KG1 (cell line): ENCODE measurements around the gene IGSF21.

Source experiments
- DNase-seq: peaks from one replicate; lab custom pipeline; 2025; lab: John Stamatoyannopoulos, UW

Gene IGSF21

DNA sequence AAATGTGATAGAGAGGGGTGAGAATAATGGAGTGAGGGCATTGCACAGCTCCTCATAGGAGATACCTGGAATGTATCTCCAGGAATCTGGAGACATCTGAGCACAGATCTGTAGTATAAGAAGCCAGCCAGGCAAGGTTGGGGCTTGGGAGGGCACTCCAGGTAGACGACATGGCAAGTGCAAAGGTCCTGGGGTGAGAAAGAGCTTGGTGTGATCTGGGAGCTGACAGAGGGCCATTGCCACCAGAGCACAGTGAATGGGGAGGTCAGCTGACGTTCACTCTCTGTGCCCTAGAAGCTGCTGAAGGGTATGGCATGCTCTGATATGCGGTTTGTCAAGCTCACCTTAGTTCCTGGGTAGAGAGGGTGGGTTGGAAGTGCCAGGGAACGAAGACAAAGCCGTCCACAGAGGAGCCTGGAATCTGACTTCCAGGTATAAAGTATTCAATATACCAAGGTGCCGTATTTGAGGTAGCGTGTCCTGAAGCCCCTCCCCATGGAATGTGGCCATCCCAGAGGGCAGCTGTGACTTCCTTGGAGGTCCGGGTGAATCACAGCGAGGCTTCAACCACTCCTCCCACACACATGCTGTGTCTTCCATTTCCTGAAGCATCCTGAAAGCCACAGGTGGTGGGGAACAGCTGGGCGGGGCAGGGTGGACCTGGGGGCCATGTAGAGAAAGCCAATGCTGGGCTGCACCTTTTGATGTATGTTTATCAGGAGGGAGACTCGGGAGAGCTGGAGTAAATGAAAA lies 190.5 kb downstream of the IGSF21 start:
- no peak for DNase-seq

- no peak for DNase-seq
Measured at GRCh38 chr1:18299441-18300338, 192.1 kb downstream of the IGSF21 start.

GRCh38 chr1:18300376-18300775 lies 192.8 kb downstream of the IGSF21 start:
- DNase-seq: no peak

GRCh38 chr1:18302788-18303413 lies 195.3 kb downstream of the IGSF21 start:
- DNase-seq: no peak

GRCh38 chr1:18304151-18304869 lies 196.7 kb downstream of the IGSF21 start:
- DNase-seq: no peak

GRCh38 chr1:18305182-18305795 lies 197.7 kb downstream of the IGSF21 start:
- no peak for DNase-seq

- DNase-seq: no peak
Measured at GRCh38 chr1:18307329-18307898, 199.8 kb downstream of the IGSF21 start.

GRCh38 chr1:18309552-18310155 lies 202.1 kb downstream of the IGSF21 start:
- DNase-seq: no peak

DNA sequence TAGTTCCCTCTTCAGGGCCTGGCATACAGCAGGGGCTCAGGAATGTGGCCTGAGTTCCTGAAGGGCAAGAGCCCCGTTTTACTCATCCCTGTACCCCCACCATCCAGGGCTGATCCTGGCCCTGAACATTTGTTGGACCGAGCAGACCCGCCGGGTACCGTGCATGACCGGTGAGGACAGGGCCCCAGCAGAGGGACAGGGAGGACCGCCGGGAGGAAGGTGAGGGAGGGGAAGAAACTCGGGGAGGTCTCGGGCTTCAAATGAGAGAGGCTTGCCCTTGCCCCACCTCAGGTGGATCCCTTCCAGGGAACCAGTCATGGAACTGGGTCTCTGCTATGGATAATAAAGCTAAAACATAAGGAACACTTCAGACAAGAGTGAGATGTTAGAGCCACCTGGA lies 205.4 kb downstream of the IGSF21 start:
- no peak for DNase-seq

DNA sequence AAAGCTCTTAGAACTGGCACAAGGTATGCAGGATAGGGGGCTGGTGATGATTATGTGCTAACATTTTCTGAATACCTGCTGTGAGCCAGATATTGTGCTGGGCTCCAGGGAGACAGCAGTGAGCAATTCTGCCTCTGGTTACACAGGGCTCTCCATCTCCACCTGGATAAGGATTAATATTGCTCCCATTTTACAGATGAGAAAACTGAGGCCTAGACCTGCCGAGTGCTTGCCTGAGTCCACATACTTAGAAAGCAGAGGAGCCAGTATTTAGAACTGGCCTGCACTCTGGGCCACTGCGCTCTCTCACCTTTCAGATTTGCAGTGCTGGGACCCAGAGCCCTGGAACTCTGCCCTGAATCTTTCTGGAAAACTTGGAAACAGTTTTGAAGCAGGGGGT lies 205.9 kb downstream of the IGSF21 start:
- DNase-seq: no peak

- DNase-seq: no peak
Measured at GRCh38 chr1:18314399-18314798, 206.8 kb downstream of the IGSF21 start.

DNA sequence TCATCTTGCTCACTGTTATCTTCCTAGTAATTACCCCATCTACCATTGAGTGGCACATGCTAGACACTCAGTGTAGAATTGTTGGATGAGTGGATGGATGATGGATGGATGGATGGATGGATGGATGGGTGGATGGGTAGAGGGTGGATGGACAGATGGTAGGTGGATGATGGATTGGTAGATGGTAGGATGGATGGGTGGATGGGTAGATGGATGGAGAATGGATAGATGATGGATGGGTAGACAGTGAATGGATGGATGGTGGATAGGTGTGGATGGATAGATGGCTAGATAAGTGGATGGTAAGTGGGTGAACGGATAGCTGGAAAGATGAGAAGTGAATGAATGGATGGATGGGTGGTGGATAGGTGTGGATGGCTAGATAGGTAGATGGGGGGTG lies 207.9 kb downstream of the IGSF21 start:
- no peak for DNase-seq

DNA sequence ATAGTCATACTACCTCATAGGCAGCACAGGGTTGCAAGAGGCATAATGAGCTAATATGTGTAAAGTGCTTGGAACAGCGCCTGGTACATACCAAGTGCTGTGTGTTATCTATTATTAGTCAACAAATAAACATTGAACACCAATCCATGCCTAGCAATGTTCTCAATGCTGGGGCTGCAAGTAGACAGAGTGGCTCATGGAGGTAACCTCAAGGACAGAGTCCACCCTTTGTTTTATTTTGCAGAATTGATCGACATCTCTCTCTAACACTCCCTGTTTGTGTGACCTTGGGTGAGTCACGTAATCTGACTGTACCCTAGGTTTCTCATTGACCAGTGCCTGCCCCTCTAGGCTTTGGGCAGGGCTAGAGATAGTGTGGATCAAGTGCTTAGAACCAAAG lies 209.2 kb downstream of the IGSF21 start:
- no peak for DNase-seq

DNA sequence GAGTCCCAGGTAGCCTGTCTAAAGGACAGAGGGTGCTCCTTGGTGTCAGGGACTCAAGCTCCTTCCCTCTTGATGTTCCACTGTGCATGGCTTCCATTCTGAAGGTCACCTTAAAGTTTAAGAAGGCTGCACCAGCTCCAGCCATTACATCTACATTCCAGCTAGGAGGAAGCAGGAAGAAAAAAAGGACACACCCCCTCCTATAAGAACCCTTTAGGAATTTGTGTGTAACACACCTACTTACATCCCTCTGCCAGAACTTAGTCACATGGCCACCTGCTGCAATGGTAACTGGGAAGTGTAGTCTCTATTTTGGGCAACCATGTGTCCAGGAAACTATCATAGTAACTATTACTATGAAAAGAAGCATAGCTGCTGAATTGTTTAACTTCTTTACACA lies 211.5 kb downstream of the IGSF21 start:
- no peak for DNase-seq

DNA sequence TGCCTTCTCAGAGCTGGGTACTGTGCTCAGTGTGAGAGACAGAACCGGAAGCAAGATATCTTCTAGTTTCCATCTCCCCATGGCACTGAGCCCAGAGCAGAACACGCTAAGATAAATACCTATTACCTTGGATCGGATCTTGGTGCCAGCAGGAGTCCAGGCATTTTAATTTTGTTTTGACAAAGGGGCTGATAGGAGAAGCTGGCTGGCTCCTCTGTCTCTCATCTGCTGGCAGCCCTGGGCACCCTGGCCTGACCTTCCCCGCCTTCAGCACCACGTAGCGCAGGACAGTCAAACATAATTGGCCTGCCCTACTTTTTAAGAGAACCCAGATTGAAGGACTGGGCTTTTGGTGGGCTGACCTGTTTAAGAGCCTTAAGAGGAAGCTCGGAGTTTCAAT lies 212.5 kb downstream of the IGSF21 start:
- no peak for DNase-seq

GRCh38 chr1:18322368-18323032 lies 214.9 kb downstream of the IGSF21 start:
- DNase-seq: no peak

GRCh38 chr1:18323259-18323658 lies 215.7 kb downstream of the IGSF21 start:
- DNase-seq: no peak

- DNase-seq: no peak
Measured at GRCh38 chr1:18324246-18324645, 216.6 kb downstream of the IGSF21 start.

DNA sequence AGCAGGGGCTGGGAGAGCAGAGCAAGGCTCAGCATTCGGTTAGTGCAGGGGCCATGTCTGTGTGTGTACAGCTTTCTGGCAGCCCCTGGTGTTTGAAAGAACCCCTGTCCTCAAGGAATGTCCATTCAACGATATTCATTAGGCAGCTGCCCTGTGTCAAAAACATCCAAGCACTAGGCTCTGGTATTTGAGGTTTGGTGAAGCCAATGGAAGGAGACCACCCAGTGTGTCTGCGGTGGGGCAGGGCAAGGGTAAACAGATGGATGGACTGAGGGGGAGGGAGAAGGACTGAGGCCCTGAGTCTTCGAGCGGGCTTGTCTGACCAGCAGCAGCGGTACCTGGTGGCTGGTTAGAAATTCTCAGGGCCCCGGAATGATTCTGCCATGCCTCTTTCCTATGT lies 217.5 kb downstream of the IGSF21 start:
- no peak for DNase-seq

DNA sequence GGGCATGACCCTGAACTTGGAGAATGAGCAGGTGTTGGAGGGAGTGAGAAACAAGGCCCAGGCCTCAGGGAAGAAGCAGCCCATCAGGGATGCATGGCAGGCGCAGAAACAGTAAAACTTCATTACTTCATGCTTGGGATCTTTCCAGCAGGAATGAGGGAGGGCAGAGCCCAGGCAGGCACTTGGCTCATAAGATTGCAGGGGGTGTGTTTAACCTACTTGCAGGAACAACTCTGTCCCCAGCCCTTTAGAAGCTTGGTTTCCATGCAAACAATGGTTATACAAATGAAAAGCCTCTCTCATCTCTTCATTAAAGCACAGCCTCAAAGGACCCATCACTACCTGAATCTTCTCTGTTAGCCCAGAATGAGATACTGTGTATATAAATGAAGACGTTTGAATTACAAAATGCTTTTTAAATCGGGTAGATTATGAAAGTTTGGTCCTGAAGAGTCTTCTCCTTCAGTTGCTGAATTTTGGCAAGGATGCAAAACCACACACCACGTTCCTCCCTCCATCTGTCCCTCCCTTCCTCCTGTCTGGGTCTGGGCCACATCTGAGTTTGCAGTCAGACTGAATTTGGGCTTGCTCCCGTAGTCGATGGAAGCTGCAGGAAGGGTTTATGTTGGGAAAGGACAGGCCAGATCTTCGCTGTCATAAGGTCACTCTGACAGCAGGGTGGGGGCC lies 218.8 kb downstream of the IGSF21 start:
- DNase-seq: no peak
